Islet of Langerhans (tissue), 1 donor: Measurements from ENCODE around the gene RPEL1.

Experiments used
- FAIRE-seq: peaks from one replicate; lab custom pipeline; 2011; peaks lifted over from hg19 to GRCh38; lab: Jason Lieb, UNC

RPEL1 gene

GRCh38 chr10:103280506-103280905 is 34.8 kb downstream of the RPEL1 start:
- no peak for FAIRE-seq

- FAIRE-seq, result no peak
These were observed 36.1 kb downstream of the RPEL1 start for GRCh38 chr10:103281753-103282152.

GRCh38 chr10:103282961-103283360 is 37.3 kb downstream of the RPEL1 start:
- FAIRE-seq, result no peak

GRCh38 chr10:103284170-103284569 is 38.5 kb downstream of the RPEL1 start:
- FAIRE-seq, result no peak

- FAIRE-seq, result no peak
These were observed 42.3 kb downstream of the RPEL1 start for GRCh38 chr10:103287992-103288391.

GRCh38 chr10:103291588-103291987 is 45.9 kb downstream of the RPEL1 start:
- no peak for FAIRE-seq

GRCh38 chr10:103295374-103296015 is 49.8 kb downstream of the RPEL1 start:
- no peak for FAIRE-seq
